ENCODE data around the gene HSPA12A. TPM values are rescaled to one million over a fixed set of nuclear protein-coding genes. Genes with fewer than 3 reads are reported as not detected.
A peak's percentile ranks its signal among the peaks of the same experiment; 100 is the strongest.

HSPA12A gene
- total RNA-seq, 1 experiment from 2014 or later: 0.92 TPM

- DNase-seq (ENCODE audit: low spot score): no peak
These were observed 50.7 kb downstream of the HSPA12A start for GRCh38 chr10:116691635-116692034.

GRCh38 chr10:116690356-116691322 lies 51.7 kb downstream of the HSPA12A start:
- peak; percentile 48 for DNase-seq (ENCODE audit: low spot score)

GRCh38 chr10:116689744-116690143 lies 52.6 kb downstream of the HSPA12A start:
- no peak for DNase-seq (ENCODE audit: low spot score)

- no peak for DNase-seq (ENCODE audit: low spot score)
These were observed 53.4 kb downstream of the HSPA12A start for GRCh38 chr10:116688741-116689495.

GRCh38 chr10:116688241-116688711 lies 54.1 kb downstream of the HSPA12A start:
- DNase-seq (ENCODE audit: low spot score): no peak

GRCh38 chr10:116687633-116688032 lies 54.7 kb downstream of the HSPA12A start:
- no peak for DNase-seq (ENCODE audit: low spot score)

- DNase-seq (ENCODE audit: low spot score): no peak
These were observed 55.7 kb downstream of the HSPA12A start for GRCh38 chr10:116686632-116687031.

- DNase-seq (ENCODE audit: low spot score): no peak
These were observed 56.6 kb downstream of the HSPA12A start for GRCh38 chr10:116685807-116686206.

GRCh38 chr10:116684781-116685180 lies 57.6 kb downstream of the HSPA12A start:
- DNase-seq (ENCODE audit: low spot score): no peak

- DNase-seq (ENCODE audit: low spot score): no peak
These were observed 58.5 kb downstream of the HSPA12A start for GRCh38 chr10:116683821-116684220.

- no peak for DNase-seq (ENCODE audit: low spot score)
These were observed 59.2 kb downstream of the HSPA12A start for GRCh38 chr10:116683166-116683565.

GRCh38 chr10:116679351-116679750 lies 63.0 kb downstream of the HSPA12A start:
- DNase-seq (ENCODE audit: low spot score): no peak

- no peak for DNase-seq (ENCODE audit: low spot score)
These were observed 65.7 kb downstream of the HSPA12A start for GRCh38 chr10:116676633-116677032.

GRCh38 chr10:116676118-116676517 lies 66.2 kb downstream of the HSPA12A start:
- no peak for DNase-seq (ENCODE audit: low spot score)

- no peak for DNase-seq (ENCODE audit: low spot score)
These were observed 67.4 kb downstream of the HSPA12A start for GRCh38 chr10:116674901-116675423.

GRCh38 chr10:116673866-116674265 lies 68.5 kb downstream of the HSPA12A start:
- no peak for DNase-seq (ENCODE audit: low spot score)

GRCh38 chr10:116672891-116673290 lies 69.5 kb downstream of the HSPA12A start:
- no peak for DNase-seq (ENCODE audit: low spot score)

GRCh38 chr10:116671274-116671926 lies 71.0 kb downstream of the HSPA12A start:
- DNase-seq (ENCODE audit: low spot score): no peak

GRCh38 chr10:116670706-116671105 lies 71.7 kb downstream of the HSPA12A start:
- DNase-seq (ENCODE audit: low spot score): no peak

- DNase-seq (ENCODE audit: low spot score): no peak
These were observed 72.3 kb downstream of the HSPA12A start for GRCh38 chr10:116669832-116670644.

- DNase-seq (ENCODE audit: low spot score): no peak
These were observed 73.3 kb downstream of the HSPA12A start for GRCh38 chr10:116669080-116669479.

All from HT-29 (cell line).